WTC11 (cell line): Measurements from ENCODE around the gene FMN2. TPM values are rescaled to one million over a fixed set of nuclear protein-coding genes. Genes with fewer than 3 reads are reported as not detected.

Experiments used
- ATAC-seq: fragments of 200-7000 bp; cut with Tn5 transposase; 2 replicates; pipeline ENCODE4 v1.10.0; 2021; ENCODE audit warnings: mild to moderate bottlenecking, moderate library complexity
- CTCF ChIA-PET: fragments of 300-600 bp; sonication (Branson Sonifier 250); formaldehyde crosslinking; loops from one replicate; lab custom pipeline; 2021; ENCODE audit warnings: antibody characterized with exemption; lab: Charles Lee
- POLR2A ChIA-PET: fragments of 350-600 bp; sonication (Branson Sonifier 250); formaldehyde crosslinking; loops from one replicate; lab custom pipeline; 2021; ENCODE audit warnings: antibody characterized with exemption; lab: Charles Lee
- DNase-seq: peaks from one replicate; pipeline ENCODE4 v3.0.0; 2021; ENCODE audit warnings: low spot score
- H3K27ac Mint-ChIP-seq: 2 replicates; pipeline ENCODE4 v1.8.0; 2021; ENCODE audit warnings: mixed read lengths
- H3K27me3 Mint-ChIP-seq: 2 replicates; pipeline ENCODE4 v1.8.0; 2021; ENCODE audit warnings: low read depth, mild to moderate bottlenecking, moderate library complexity, mixed read lengths
- H3K36me3 Mint-ChIP-seq: 2 replicates; pipeline ENCODE4 v1.8.0; 2021; ENCODE audit warnings: mixed read lengths
- H3K4me1 Mint-ChIP-seq: 2 replicates; pipeline ENCODE4 v1.8.0; 2022; ENCODE audit warnings: mixed read lengths
- H3K4me3 Mint-ChIP-seq: 2 replicates; pipeline ENCODE4 v1.8.0; 2021; ENCODE audit warnings: mild to moderate bottlenecking, moderate library complexity, mixed read lengths
- H3K9me3 Mint-ChIP-seq: 2 replicates; pipeline ENCODE4 v1.8.0; 2021; ENCODE audit warnings: mixed read lengths
- ARID4B ChIP-seq: sonication (generic); formaldehyde crosslinking; IDR thresholded peaks from 2 replicates; pipeline ENCODE4 v1.8.0; 2023; ENCODE audit warnings: missing genetic modification reagents, mild to moderate bottlenecking, borderline replicate concordance
- ATF2 ChIP-seq: sonication (generic); formaldehyde crosslinking; IDR thresholded peaks from 2 replicates; pipeline ENCODE4 v1.8.1; 2022; ENCODE audit warnings: low read depth, missing genetic modification reagents, borderline replicate concordance
- CTCF ChIP-seq: fragments of 200-600 bp; IDR thresholded peaks from 2 replicates; pipeline ENCODE4 v1.8.0; 2022; ENCODE audit warnings: antibody characterized with exemption
- E2F4 ChIP-seq: sonication (generic); formaldehyde crosslinking; IDR thresholded peaks from 2 replicates; pipeline ENCODE4 v1.8.1; 2022; ENCODE audit warnings: low read depth, mild to moderate bottlenecking, moderate library complexity, missing genetic modification reagents, borderline replicate concordance
- ETV6 ChIP-seq: sonication (generic); formaldehyde crosslinking; IDR thresholded peaks from 2 replicates; pipeline ENCODE4 v1.8.1; 2022; ENCODE audit warnings: mild to moderate bottlenecking, missing genetic modification reagents
- FOXJ3 ChIP-seq: sonication (generic); formaldehyde crosslinking; IDR thresholded peaks from 2 replicates; pipeline ENCODE4 v1.9.0; 2021; ENCODE audit warnings: missing genetic modification reagents, mild to moderate bottlenecking, borderline replicate concordance
- FOXK1 ChIP-seq: sonication (generic); formaldehyde crosslinking; IDR thresholded peaks from 2 replicates; pipeline ENCODE4 v1.8.0; 2022; ENCODE audit warnings: mild to moderate bottlenecking, moderate library complexity, missing genetic modification reagents
- IRF1 ChIP-seq: sonication (generic); formaldehyde crosslinking; IDR thresholded peaks from 2 replicates; pipeline ENCODE4 v1.8.0; 2023; ENCODE audit warnings: missing genetic modification reagents
- MLX ChIP-seq: sonication (generic); formaldehyde crosslinking; IDR thresholded peaks from 2 replicates; pipeline ENCODE4 v1.8.1; 2023; ENCODE audit warnings: mild to moderate bottlenecking, missing genetic modification reagents, moderate library complexity
- RELA ChIP-seq: sonication (generic); formaldehyde crosslinking; IDR thresholded peaks from 2 replicates; pipeline ENCODE4 v1.8.1; 2022; ENCODE audit warnings: missing genetic modification reagents, mild to moderate bottlenecking, borderline replicate concordance
- SOX15 ChIP-seq: fragments of 250-450 bp; sonication (Bioruptor Pico); IDR thresholded peaks from 2 replicates; pipeline ENCODE4 v1.9.0; 2021; ENCODE audit warnings: mild to moderate bottlenecking
- STAT6 ChIP-seq: sonication (generic); formaldehyde crosslinking; conservative IDR thresholded peaks from 2 replicates; pipeline ENCODE4 v1.8.1; 2023; ENCODE audit warnings: mild to moderate bottlenecking, low read depth, missing genetic modification reagents, moderate library complexity
- TCF7 ChIP-seq: sonication (generic); formaldehyde crosslinking; IDR thresholded peaks from 2 replicates; pipeline ENCODE4 v1.8.0; 2022; ENCODE audit warnings: mild to moderate bottlenecking, low read depth, missing genetic modification reagents, moderate library complexity
- TP53 ChIP-seq: sonication (generic); formaldehyde crosslinking; IDR thresholded peaks from 2 replicates; pipeline ENCODE4 v1.8.1; 2023; ENCODE audit warnings: mild to moderate bottlenecking, missing genetic modification reagents
- USF2 ChIP-seq: sonication (generic); formaldehyde crosslinking; IDR thresholded peaks from 2 replicates; pipeline ENCODE4 v1.8.1; 2023; ENCODE audit warnings: mild to moderate bottlenecking, missing genetic modification reagents, moderate library complexity
- ZNF263 ChIP-seq: sonication (generic); formaldehyde crosslinking; IDR thresholded peaks from 2 replicates; pipeline ENCODE4 v1.8.1; 2022; ENCODE audit warnings: low read depth, mild to moderate bottlenecking, moderate library complexity, missing genetic modification reagents
- ZNF416 ChIP-seq: fragments of 250-450 bp; sonication (Bioruptor Pico); IDR thresholded peaks from 2 replicates; pipeline ENCODE4 v1.9.0; 2021; ENCODE audit warnings: mild to moderate bottlenecking, inconsistent platforms
- ZNF671 ChIP-seq: fragments of 250-450 bp; sonication (Bioruptor Pico); IDR thresholded peaks from 2 replicates; pipeline ENCODE4 v1.8.0; 2021; ENCODE audit warnings: mild to moderate bottlenecking
- total RNA-seq: library from RNA; stranded (reverse); gene quantifications from 3 replicates; pipeline ENCODE4 v1.2.3, GENCODE V29; 2021

Gene FMN2
- total RNA-seq, 1 experiment from 2014 or later = 1.8 TPM

- no peaks in the 10 kb centered on the region for H3K27me3 Mint-ChIP-seq
- ChIA-PET CTCF (interaction anchor here (0.5 to 0.6 kb wide), 2 partner anchors 15 to 31 kb away, joined by 3 read pairs; no protein-coding TSS in a partner anchor), POLR2A (no interaction called here)
- H3K4me1 Mint-ChIP-seq = peaks cover 16% of the 10 kb centered on the region
- no peak for DNase-seq
- no peak overlapping the region for H3K4me3 Mint-ChIP-seq
- TF ChIP-seq ATF2 (no peak), MLX (no peak), ZNF671 (no peak), FOXK1 (CRISPR knock-in tag) (no peak), ZNF416 (no peak), E2F4 (CRISPR knock-in tag) (no peak), STAT6 (no peak), CTCF (no peak), ZNF263 (no peak), SOX15 (CRISPR knock-in tag) (no peak), IRF1 (no peak), ETV6 (CRISPR knock-in tag) (no peak), TP53 (CRISPR knock-in tag) (no peak), USF2 (CRISPR knock-in tag) (no peak), TCF7 (CRISPR knock-in tag) (no peak), FOXJ3 (CRISPR knock-in tag) (no peak), ARID4B (CRISPR knock-in tag) (no peak), RELA (CRISPR knock-in tag) (no peak)
- H3K9me3 Mint-ChIP-seq = peaks cover 5% of the 10 kb centered on the region; the same call in 1 of the 2 replicates
- no peak for ATAC-seq
- no peaks in the 10 kb centered on the region for H3K36me3 Mint-ChIP-seq
- H3K27ac Mint-ChIP-seq = no peak overlapping the region
Observed at GRCh38 chr1:240056350-240056749, 35.3 kb upstream of the FMN2 start.
